Smooth muscle cell (in vitro differentiated cells): ENCODE measurements around the gene TENT4B. TPM values are rescaled to one million over a fixed set of nuclear protein-coding genes. Genes with fewer than 3 reads are reported as not detected.
"Not testable (repeated sequence)": the region's sequence is repeated elsewhere in the genome, so short reads cannot be mapped to it uniquely, and the experiment has no call there.

Source experiments
- DNase-seq: peaks from one replicate; lab custom pipeline; 2025; ENCODE audit not compliant: unreplicated experiment; lab: John Stamatoyannopoulos, UW
- H2AFZ ChIP-seq: fragments of 200-600 bp; sonication (generic); 2 replicates; pipeline ENCODE4 v1.6.0; 2016; ENCODE audit warnings: antibody characterized with exemption, low read depth, mild to moderate bottlenecking
- H3F3A ChIP-seq: fragments of 200-600 bp; sonication (generic); 2 replicates; pipeline ENCODE4 v1.6.0; 2017; ENCODE audit warnings: antibody characterized with exemption, low read depth
- H3K27ac ChIP-seq: fragments of 200-600 bp; sonication (generic); 2 replicates; pipeline ENCODE4 v1.5.1; 2016; ENCODE audit warnings: low read depth, mild to moderate bottlenecking
- H3K27me3 ChIP-seq: fragments of 200-600 bp; sonication (generic); 2 replicates; pipeline ENCODE4 v1.6.1; 2016; ENCODE audit warnings: low read depth, mild to moderate bottlenecking
- H3K36me3 ChIP-seq: fragments of 200-600 bp; sonication (generic); 2 replicates; pipeline ENCODE4 v1.5.1; 2016; ENCODE audit warnings: low read depth
- H3K4me1 ChIP-seq: fragments of 200-600 bp; sonication (generic); 2 replicates; pipeline ENCODE4 v1.5.1; 2016; ENCODE audit warnings: low read depth
- H3K4me2 ChIP-seq: fragments of 200-600 bp; sonication (generic); 2 replicates; pipeline ENCODE4 v1.6.0; 2016; ENCODE audit warnings: mild to moderate bottlenecking
- H3K4me3 ChIP-seq: fragments of 200-600 bp; sonication (generic); 2 replicates; pipeline ENCODE4 v1.5.1; 2016; ENCODE audit warnings: mild to moderate bottlenecking
- H3K79me2 ChIP-seq: fragments of 200-600 bp; sonication (generic); 2 replicates; pipeline ENCODE4 v1.6.0; 2016; ENCODE audit warnings: low read depth, mild to moderate bottlenecking
- H3K9ac ChIP-seq: fragments of 200-600 bp; sonication (generic); 2 replicates; pipeline ENCODE4 v1.6.0; 2016; ENCODE audit warnings: low read depth
- H3K9me3 ChIP-seq: fragments of 200-600 bp; sonication (generic); replicated peaks from 2 replicates; pipeline ENCODE4 v1.5.1; 2016; ENCODE audit warnings: low read depth
- H4K20me1 ChIP-seq: fragments of 200-600 bp; sonication (generic); 2 replicates; pipeline ENCODE4 v1.6.0; 2016; ENCODE audit warnings: low read depth
- CTCF ChIP-seq: fragments of 200-600 bp; sonication (generic); IDR thresholded peaks from 2 replicates; pipeline ENCODE4 v1.5.1; 2017; ENCODE audit warnings: borderline replicate concordance, mild to moderate bottlenecking, antibody characterized with exemption; ENCODE audit not compliant: insufficient read depth, poor library complexity, severe bottlenecking
- WGBS: methylation state at CpG from one replicate; pipeline ENCODE4 v1.1.7; 2016; ENCODE audit warnings: low lambda C conversion rate; 5-methylcytosine and 5-hydroxymethylcytosine counted together
- polyA plus RNA-seq: library from polyadenylated mRNA; unstranded; fragments of >200 nt; fragmentation: Nextera tagmentation; extraction: Ambion mirVana; gene quantifications from 2 replicates; pipeline ENCODE4 v1.2.1, GENCODE V29; 2016
- total RNA-seq: library from RNA; depleted of rRNA; stranded (reverse); fragments of >200 nt; gene quantifications from 2 replicates; pipeline ENCODE4 v1.2.3, GENCODE V29; 2014

The TENT4B gene
- total and polyA plus RNA-seq, 2 experiments from 2014 or later = 2.6 to 8.8 TPM

GRCh38 chr16:50169555-50170096 is 16.5 kb downstream of the TENT4B start:
- Histone ChIP-seq H3K27ac (no peak overlapping the region), H3K79me2 (peaks cover 63% of the 10 kb centered on the region), H3K4me3 (no peak overlapping the region), H3K9me3 (no peaks in the 10 kb centered on the region), H4K20me1 (peaks cover 69% of the 10 kb centered on the region), H3K27me3 (no peaks in the 10 kb centered on the region), H3K36me3 (no peaks in the 10 kb centered on the region), H3K4me2 (no peak overlapping the region), H3F3A (no peaks in the 10 kb centered on the region), H3K9ac (no peak overlapping the region), H2AFZ (no peak overlapping the region), H3K4me1 (no peaks in the 10 kb centered on the region)
- DNase-seq = no peak
- WGBS = 85% methylated on average over 2 of the region's 2 CpGs
- no peak for TF ChIP-seq CTCF

GRCh38 chr16:50171773-50172172 is 18.7 kb downstream of the TENT4B start:
- peaks cover 61% of the 10 kb centered on the region for H4K20me1 ChIP-seq
- not testable (repeated sequence) for H3K4me3 ChIP-seq, H3K9me3 ChIP-seq, H3K9ac ChIP-seq, H3K4me2 ChIP-seq, H3F3A ChIP-seq, H3K27me3 ChIP-seq, H2AFZ ChIP-seq, H3K4me1 ChIP-seq, H3K27ac ChIP-seq, H3K36me3 ChIP-seq, DNase-seq
- H3K79me2 ChIP-seq = peaks cover 46% of the 10 kb centered on the region
- 95% methylated on average over 4 of the region's 4 CpGs for WGBS

GRCh38 chr16:50172195-50172922 is 19.3 kb downstream of the TENT4B start:
- Histone ChIP-seq H3F3A (no peaks in the 10 kb centered on the region), H2AFZ (no peak overlapping the region), H3K4me1 (no peaks in the 10 kb centered on the region), H4K20me1 (peaks cover 62% of the 10 kb centered on the region), H3K27ac (no peak overlapping the region), H3K9me3 (no peaks in the 10 kb centered on the region), H3K27me3 (no peaks in the 10 kb centered on the region), H3K4me2 (no peak overlapping the region), H3K36me3 (no peaks in the 10 kb centered on the region), H3K4me3 (no peak overlapping the region), H3K79me2 (peaks cover 51% of the 10 kb centered on the region), H3K9ac (no peak overlapping the region)
- WGBS = 71% methylated on average over 4 of the region's 4 CpGs
- no peak for TF ChIP-seq CTCF
- DNase-seq = no peak

- no peaks in the 10 kb centered on the region for H3F3A ChIP-seq
- 93% methylated on average over 5 of the region's 5 CpGs for WGBS
- no peak overlapping the region for H2AFZ ChIP-seq
- peaks cover 51% of the 10 kb centered on the region for H3K79me2 ChIP-seq
- no peak for TF ChIP-seq CTCF
- no peaks in the 10 kb centered on the region for H3K36me3 ChIP-seq
- no peak overlapping the region for H3K27ac ChIP-seq
- no peaks in the 10 kb centered on the region for H3K4me1 ChIP-seq
- H3K9me3 ChIP-seq = no peaks in the 10 kb centered on the region
- no peaks in the 10 kb centered on the region for H3K27me3 ChIP-seq
- no peak overlapping the region for H3K9ac ChIP-seq
- DNase-seq = no peak
- no peak overlapping the region for H3K4me3 ChIP-seq
- no peak overlapping the region for H3K4me2 ChIP-seq
- peaks cover 68% of the 10 kb centered on the region for H4K20me1 ChIP-seq
Measured at GRCh38 chr16:50173316-50173715, 20.2 kb downstream of the TENT4B start.
